ENCODE data around the gene HYDIN. TPM values are rescaled to one million over a fixed set of nuclear protein-coding genes. Genes with fewer than 3 reads are reported as not detected.
A peak's percentile ranks its signal among the peaks of the same experiment; 100 is the strongest.

The HYDIN gene
- 0.30 and 0.41 TPM in 2 replicates for polyA plus RNA-seq (2011; rRNA removed)
- 0.12 and 0.14 TPM in 2 replicates for polyA plus RNA-seq (2012; cell fraction: cytosol; rRNA removed)
- 0.13 and 0.26 TPM in 2 replicates for polyA plus RNA-seq (2012; cell fraction: nucleus; rRNA removed)
- 0.21 to 0.33 TPM (median 0.23 TPM) in 3 replicates for polyA plus RNA-seq (2017; fragmentation: RNase III; extraction: RNeasy Plus Mini Kit Qiagen cat#74134 plus additional on column Dnase treatment)
- 0.54 and 0.78 TPM in 2 replicates for polyA minus RNA-seq (2011; rRNA and poly(A)+ RNA removed)

DNA sequence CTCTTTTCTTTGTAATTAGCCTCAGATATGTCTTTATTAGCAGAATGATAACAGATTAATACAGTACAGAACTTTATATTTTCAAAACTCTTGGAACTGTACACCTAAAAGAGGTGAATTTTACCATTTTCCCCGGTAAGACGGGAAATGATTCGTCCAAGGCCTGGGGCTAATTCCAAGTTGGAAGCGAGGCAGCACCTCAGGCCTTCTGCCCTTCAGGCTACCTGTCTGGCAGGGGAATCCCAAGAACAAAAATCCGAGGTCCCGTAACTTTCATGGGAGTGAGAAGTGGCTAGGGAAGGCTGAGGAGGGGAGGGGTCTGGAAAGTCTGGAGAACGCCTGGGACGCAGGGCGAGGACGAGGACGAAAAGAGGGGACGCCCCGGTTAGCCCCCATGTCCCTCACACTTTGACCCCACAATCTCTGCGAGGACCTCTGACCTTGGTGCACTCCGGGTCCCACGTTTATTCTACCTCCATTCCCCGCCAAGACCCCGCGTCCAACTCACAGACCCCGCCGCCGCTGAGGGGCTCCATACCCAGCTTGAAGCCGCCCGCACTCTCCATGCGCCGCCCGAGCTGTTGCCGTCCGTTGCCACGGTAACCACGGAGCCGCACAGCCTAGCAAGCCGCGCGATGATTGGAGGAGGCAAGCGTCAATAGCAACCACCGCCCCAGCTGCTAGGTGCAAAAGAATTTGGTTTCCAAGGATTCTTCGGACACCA, at the start of gene HYDIN:
HYDIN (minus strand) TSS at position 601 of the 724 bp plus-strand sequence. CDS start 43,827 bp downstream, outside the sequence.
- 9% methylated on average over 38 of the region's 38 CpGs for WGBS (ENCODE audit: missing lambda C conversion rate)
- FAIRE-seq: no peak
- Histone ChIP-seq H3K4me2 (peak within 1 kb of the TSS; percentile 46), H3K4me3 (peak within 1 kb of the TSS; percentile 44), H3K27ac (no peak within 1 kb of the TSS), H3K4me1 (no peaks in the 10 kb centered on the region), H3K9me3 (peaks cover 8% of the 10 kb centered on the region; the same call in 2 of the 3 replicates)
- ATAC-seq: peak; percentile 97 to 98
- peak; percentile 49; the same call in 1 of the 2 replicates for TF ChIP-seq MAX (IDR thresholded peaks at IDR 0.05)
- TF ChIP-seq USF2 (IDR thresholded peaks at IDR 0.05): no peak
- no peak for TF ChIP-seq EHMT2 (IDR thresholded peaks at IDR 0.05; ENCODE audit: low read depth)
- no peak for TF ChIP-seq CTCF (IDR thresholded peaks at IDR 0.05)
- TF ChIP-seq RFX5 (IDR thresholded peaks at IDR 0.05): peak; percentile 96
- no peak for TF ChIP-seq MAFK (IDR thresholded peaks at IDR 0.05; ENCODE audit: partially characterized antibody)
- TF ChIP-seq, protein P1, sequence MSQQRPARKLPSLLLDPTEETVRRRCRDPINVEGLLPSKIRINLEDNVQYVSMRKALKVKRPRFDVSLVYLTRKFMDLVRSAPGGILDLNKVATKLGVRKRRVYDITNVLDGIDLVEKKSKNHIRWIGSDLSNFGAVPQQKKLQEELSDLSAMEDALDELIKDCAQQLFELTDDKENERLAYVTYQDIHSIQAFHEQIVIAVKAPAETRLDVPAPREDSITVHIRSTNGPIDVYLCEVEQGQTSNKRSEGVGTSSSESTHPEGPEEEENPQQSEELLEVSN (IDR thresholded peaks at IDR 0.05; ENCODE audit: borderline replicate concordance, low read depth): no peak
- no peak for TF ChIP-seq TFCP2L1 (CRISPR knock-in tag; IDR thresholded peaks at IDR 0.05)
- TF ChIP-seq CBX8 (IDR thresholded peaks at IDR 0.05): no peak
- no peak for TF ChIP-seq RAD21 (conservative IDR thresholded peaks at IDR 0.05 in 1 of 2, IDR thresholded peaks at IDR 0.05 in 1 of 2)
- TF ChIP-seq, protein P2, sequence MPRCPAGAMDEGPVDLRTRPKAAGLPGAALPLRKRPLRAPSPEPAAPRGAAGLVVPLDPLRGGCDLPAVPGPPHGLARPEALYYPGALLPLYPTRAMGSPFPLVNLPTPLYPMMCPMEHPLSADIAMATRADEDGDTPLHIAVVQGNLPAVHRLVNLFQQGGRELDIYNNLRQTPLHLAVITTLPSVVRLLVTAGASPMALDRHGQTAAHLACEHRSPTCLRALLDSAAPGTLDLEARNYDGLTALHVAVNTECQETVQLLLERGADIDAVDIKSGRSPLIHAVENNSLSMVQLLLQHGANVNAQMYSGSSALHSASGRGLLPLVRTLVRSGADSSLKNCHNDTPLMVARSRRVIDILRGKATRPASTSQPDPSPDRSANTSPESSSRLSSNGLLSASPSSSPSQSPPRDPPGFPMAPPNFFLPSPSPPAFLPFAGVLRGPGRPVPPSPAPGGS (IDR thresholded peaks at IDR 0.05): no peak
- no peak for TF ChIP-seq RCOR1 (IDR thresholded peaks at IDR 0.05; ENCODE audit: low read depth, low read length)
- no peak for TF ChIP-seq CHD4 (IDR thresholded peaks at IDR 0.05; ENCODE audit: borderline replicate concordance)
- ChIA-PET POLR2A (no interaction called here), CTCF (no interaction called here)
- peak; percentile 67 to 78 for DNase-seq (ENCODE audit: low read depth in 1 of 2, low spot score in 1 of 2)

DNA sequence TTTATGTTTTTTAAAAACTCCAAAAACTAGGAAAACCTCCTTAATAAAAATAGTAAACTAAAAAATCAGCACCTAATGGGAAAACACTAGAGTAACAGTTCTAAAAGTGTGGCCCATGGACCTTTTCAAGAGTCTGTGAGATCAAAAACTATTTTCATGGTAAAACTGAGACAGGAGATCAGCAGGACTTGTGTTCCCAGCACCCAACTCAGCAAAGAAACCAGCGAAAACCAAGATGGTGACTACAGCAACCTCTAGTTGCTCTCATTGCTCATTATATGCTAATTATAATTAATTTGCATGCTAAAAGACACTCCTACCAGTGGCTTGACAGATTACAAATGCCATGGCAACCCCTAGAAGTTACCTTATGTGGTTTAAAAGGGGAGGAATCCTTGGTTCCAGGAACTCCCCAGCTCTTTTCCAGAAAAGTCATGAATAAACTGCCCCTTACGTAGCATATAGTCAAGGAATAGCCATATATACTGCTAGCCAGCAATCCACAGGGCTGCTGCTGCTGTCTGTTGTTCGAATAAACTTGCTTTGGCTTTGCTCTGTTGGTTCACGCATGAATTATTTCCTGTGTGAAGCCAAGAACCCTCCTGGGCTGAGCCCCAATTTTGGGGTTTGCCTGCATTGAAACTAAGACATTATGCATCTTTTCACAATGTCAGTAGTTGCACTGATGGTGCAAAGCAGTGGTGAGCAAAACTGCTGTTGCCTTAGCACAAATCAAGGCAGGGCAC, 46.2 kb upstream of the HYDIN start:
- ATAC-seq: no peak
- H3K4me3 ChIP-seq: no peak overlapping the region
- H3K9me3 ChIP-seq: peaks cover 10% of the 10 kb centered on the region; the same call in 1 of the 3 replicates
- 55% methylated on average over 4 of the region's 4 CpGs for WGBS (ENCODE audit: missing lambda C conversion rate)
- H3K4me1 ChIP-seq: no peaks in the 10 kb centered on the region
- ChIA-PET CTCF (no interaction called here), POLR2A (no interaction called here)
- no peak overlapping the region for H3K27ac ChIP-seq
- DNase-seq (ENCODE audit: low read depth in 1 of 2, low spot score in 1 of 2): no peak
- no peak overlapping the region for H3K4me2 ChIP-seq
- FAIRE-seq: no peak
- TF ChIP-seq MAX (IDR thresholded peaks at IDR 0.05) (no peak), CHD4 (IDR thresholded peaks at IDR 0.05; ENCODE audit: borderline replicate concordance) (no peak), RARB (CRISPR knock-in tag; IDR thresholded peaks at IDR 0.05) (no peak), FOXS1 (CRISPR knock-in tag; IDR thresholded peaks at IDR 0.05) (no peak), ZC3H11A (IDR thresholded peaks at IDR 0.05) (no peak), BHLHE40 (IDR thresholded peaks at IDR 0.05; ENCODE audit: low read depth, low read length) (no peak), CBX8 (IDR thresholded peaks at IDR 0.05) (no peak), RNF2 (IDR thresholded peaks at IDR 0.05; ENCODE audit: borderline replicate concordance, low read depth) (no peak), PHF8 (IDR thresholded peaks at IDR 0.05; ENCODE audit: borderline replicate concordance, low read depth) (no peak), CEBPB (IDR thresholded peaks at IDR 0.05) (no peak), CBX2 (IDR thresholded peaks at IDR 0.05; ENCODE audit: borderline replicate concordance, low read depth) (no peak)
- TF ChIP-seq, protein P3, sequence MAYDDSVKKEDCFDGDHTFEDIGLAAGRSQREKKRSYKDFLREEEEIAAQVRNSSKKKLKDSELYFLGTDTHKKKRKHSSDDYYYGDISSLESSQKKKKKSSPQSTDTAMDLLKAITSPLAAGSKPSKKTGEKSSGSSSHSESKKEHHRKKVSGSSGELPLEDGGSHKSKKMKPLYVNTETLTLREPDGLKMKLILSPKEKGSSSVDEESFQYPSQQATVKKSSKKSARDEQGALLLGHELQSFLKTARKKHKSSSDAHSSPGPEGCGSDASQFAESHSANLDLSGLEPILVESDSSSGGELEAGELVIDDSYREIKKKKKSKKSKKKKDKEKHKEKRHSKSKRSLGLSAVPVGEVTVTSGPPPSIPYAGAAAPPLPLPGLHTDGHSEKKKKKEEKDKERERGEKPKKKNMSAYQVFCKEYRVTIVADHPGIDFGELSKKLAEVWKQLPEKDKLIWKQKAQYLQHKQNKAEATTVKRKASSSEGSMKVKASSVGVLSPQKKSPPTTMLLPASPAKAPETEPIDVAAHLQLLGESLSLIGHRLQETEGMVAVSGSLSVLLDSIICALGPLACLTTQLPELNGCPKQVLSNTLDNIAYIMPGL (CRISPR knock-in tag; IDR thresholded peaks at IDR 0.05; ENCODE audit: borderline replicate concordance): no peak
- TF ChIP-seq, protein P1 (IDR thresholded peaks at IDR 0.05; ENCODE audit: borderline replicate concordance, low read depth): no peak
- TF ChIP-seq, protein P4, sequence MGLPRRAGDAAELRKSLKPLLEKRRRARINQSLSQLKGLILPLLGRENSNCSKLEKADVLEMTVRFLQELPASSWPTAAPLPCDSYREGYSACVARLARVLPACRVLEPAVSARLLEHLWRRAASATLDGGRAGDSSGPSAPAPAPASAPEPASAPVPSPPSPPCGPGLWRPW (IDR thresholded peaks at IDR 0.05): no peak

Data from A549 (cell line).